K562 (cell line): ENCODE measurements around the gene CPN2. TPM values are rescaled to one million over a fixed set of nuclear protein-coding genes. Genes with fewer than 3 reads are reported as not detected.

Experiments
- ARID3A ChIP-seq: IDR thresholded peaks from 2 replicates; pipeline ENCODE4 v1.6.1; 2012; ENCODE audit warnings: low read depth, low read length, improper control_type of control experiment, borderline replicate concordance
- BHLHE40 ChIP-seq: IDR thresholded peaks from 2 replicates; pipeline ENCODE4 v1.6.1; 2011; ENCODE audit warnings: low read length, improper control_type of control experiment
- BRD9 ChIP-seq: fragments of 450-650 bp; IDR thresholded peaks from 2 replicates; pipeline ENCODE4 v1.6.1; 2018; ENCODE audit warnings: low read depth; ENCODE audit not compliant: partially characterized antibody
- ELK3 ChIP-seq: fragments of 450-650 bp; formaldehyde crosslinking; IDR thresholded peaks from 2 replicates; pipeline ENCODE4 v1.4.0; 2020; ENCODE audit warnings: mild to moderate bottlenecking
- EP300 ChIP-seq: IDR thresholded peaks from 2 replicates; pipeline ENCODE4 v1.6.1; 2012; ENCODE audit warnings: low read length, improper control_type of control experiment
- ESRRB ChIP-seq: fragments of 250-450 bp; sonication (Bioruptor Pico); IDR thresholded peaks from 2 replicates; pipeline ENCODE4 v1.5.0; 2020; ENCODE audit warnings: mild to moderate bottlenecking, moderate library complexity, borderline replicate concordance
- HEY1 ChIP-seq: fragments of 250-450 bp; sonication (Bioruptor Pico); IDR thresholded peaks from 2 replicates; pipeline ENCODE4 v1.5.0; 2020; ENCODE audit warnings: mild to moderate bottlenecking, moderate library complexity, borderline replicate concordance
- KAT7 ChIP-seq: sonication (generic); formaldehyde crosslinking; IDR thresholded peaks from 2 replicates; pipeline ENCODE4 v1.8.0; 2022; ENCODE audit warnings: missing genetic modification reagents, mild to moderate bottlenecking, borderline replicate concordance
- MCM3 ChIP-seq: fragments of 450-650 bp; IDR thresholded peaks from 2 replicates; pipeline ENCODE4 v1.6.1; 2016
- MEIS2 ChIP-seq: fragments of 450-650 bp; IDR thresholded peaks from 2 replicates; pipeline ENCODE4 v1.6.1; 2014; ENCODE audit warnings: mild to moderate bottlenecking; ENCODE audit not compliant: partially characterized antibody
- NCOR1 ChIP-seq: fragments of 450-650 bp; IDR thresholded peaks from 2 replicates; pipeline ENCODE4 v1.6.1; 2016; ENCODE audit warnings: mild to moderate bottlenecking, moderate library complexity
- POLR2G ChIP-seq: fragments of 200-400 bp; formaldehyde crosslinking; IDR thresholded peaks from 2 replicates; pipeline ENCODE4 v1.6.1; 2017; ENCODE audit warnings: low read depth, mild to moderate bottlenecking, antibody characterized with exemption, low read length, moderate library complexity
- ZNF282 ChIP-seq: sonication (generic); formaldehyde crosslinking; IDR thresholded peaks from 2 replicates; pipeline ENCODE4 v1.8.1; 2023; ENCODE audit warnings: missing genetic modification reagents
- ZNF431 ChIP-seq: sonication (generic); formaldehyde crosslinking; IDR thresholded peaks from 2 replicates; pipeline ENCODE4 v1.8.0; 2022; ENCODE audit warnings: mild to moderate bottlenecking, missing genetic modification reagents
- ZNF584 ChIP-seq: fragments of 200-800 bp; sonication (Bioruptor generic); IDR thresholded peaks from 2 replicates; pipeline ENCODE4 v1.6.1; 2016; ENCODE audit warnings: low read depth, mild to moderate bottlenecking, missing genetic modification characterization, missing compliant biosample characterization
- ZNF766 ChIP-seq: fragments of 200-800 bp; sonication (Bioruptor generic); conservative IDR thresholded peaks from 2 replicates; pipeline ENCODE4 v1.6.1; 2016; ENCODE audit warnings: missing genetic modification characterization, missing compliant biosample characterization
- polyA plus RNA-seq, 8 experiments: library from polyadenylated mRNA; depleted of rRNA in 4 of 8; stranded (reverse) in 5 of 8; unstranded in 3 of 8; fragments of >200 nt; fragmentation: Nextera tagmentation in 2 of 8; fragmentation: Illumina TruSeq in 1 of 8; extraction: Ambion mirVana in 2 of 8; extraction: Trizol in 1 of 8; gene quantifications; 2 replicates each; pipeline versions ENCODE4 v1.2.1 to v1.2.3, GENCODE V29; 2011 to 2014; ENCODE audit warnings: inconsistent platforms in 1 of 8, missing spikeins in 1 of 8
- total RNA-seq, 7 experiments: library from RNA; depleted of rRNA in 6 of 7; stranded (reverse); fragments of >200 nt in 6 of 7; fragmentation: Illumina TruSeq in 2 of 7; extraction: Trizol in 2 of 7; gene quantifications; 2 replicates each; pipeline versions ENCODE4 v1.2.1 to v1.2.3, GENCODE V29; 2011 to 2021; ENCODE audit warnings: low replicate concordance in 1 of 7
- TF ChIP-seq, protein P1 (sequence below): fragments of 450-650 bp; IDR thresholded peaks from 2 replicates; pipeline ENCODE4 v1.6.1; 2017; ENCODE audit warnings: antibody characterized with exemption, mild to moderate bottlenecking
- TF ChIP-seq, protein P2 (sequence below): fragments of 450-650 bp; conservative IDR thresholded peaks from 2 replicates; pipeline ENCODE4 v1.6.1; 2016; ENCODE audit warnings: missing genetic modification characterization, low read depth, mild to moderate bottlenecking, control low read depth, missing compliant biosample characterization
- TF ChIP-seq, protein P3 (sequence below): fragments of 450-650 bp; IDR thresholded peaks from one replicate; pipeline ENCODE4 v1.6.1; 2018; ENCODE audit warnings: mild to moderate bottlenecking, moderate library complexity; ENCODE audit not compliant: partially characterized antibody

Gene CPN2
- total and polyA plus RNA-seq, 9 of the 15 experiments (the other 6 are each of a cell fraction or from before 2014, with no cell fraction given), result not detected

- TF ChIP-seq, protein P1, sequence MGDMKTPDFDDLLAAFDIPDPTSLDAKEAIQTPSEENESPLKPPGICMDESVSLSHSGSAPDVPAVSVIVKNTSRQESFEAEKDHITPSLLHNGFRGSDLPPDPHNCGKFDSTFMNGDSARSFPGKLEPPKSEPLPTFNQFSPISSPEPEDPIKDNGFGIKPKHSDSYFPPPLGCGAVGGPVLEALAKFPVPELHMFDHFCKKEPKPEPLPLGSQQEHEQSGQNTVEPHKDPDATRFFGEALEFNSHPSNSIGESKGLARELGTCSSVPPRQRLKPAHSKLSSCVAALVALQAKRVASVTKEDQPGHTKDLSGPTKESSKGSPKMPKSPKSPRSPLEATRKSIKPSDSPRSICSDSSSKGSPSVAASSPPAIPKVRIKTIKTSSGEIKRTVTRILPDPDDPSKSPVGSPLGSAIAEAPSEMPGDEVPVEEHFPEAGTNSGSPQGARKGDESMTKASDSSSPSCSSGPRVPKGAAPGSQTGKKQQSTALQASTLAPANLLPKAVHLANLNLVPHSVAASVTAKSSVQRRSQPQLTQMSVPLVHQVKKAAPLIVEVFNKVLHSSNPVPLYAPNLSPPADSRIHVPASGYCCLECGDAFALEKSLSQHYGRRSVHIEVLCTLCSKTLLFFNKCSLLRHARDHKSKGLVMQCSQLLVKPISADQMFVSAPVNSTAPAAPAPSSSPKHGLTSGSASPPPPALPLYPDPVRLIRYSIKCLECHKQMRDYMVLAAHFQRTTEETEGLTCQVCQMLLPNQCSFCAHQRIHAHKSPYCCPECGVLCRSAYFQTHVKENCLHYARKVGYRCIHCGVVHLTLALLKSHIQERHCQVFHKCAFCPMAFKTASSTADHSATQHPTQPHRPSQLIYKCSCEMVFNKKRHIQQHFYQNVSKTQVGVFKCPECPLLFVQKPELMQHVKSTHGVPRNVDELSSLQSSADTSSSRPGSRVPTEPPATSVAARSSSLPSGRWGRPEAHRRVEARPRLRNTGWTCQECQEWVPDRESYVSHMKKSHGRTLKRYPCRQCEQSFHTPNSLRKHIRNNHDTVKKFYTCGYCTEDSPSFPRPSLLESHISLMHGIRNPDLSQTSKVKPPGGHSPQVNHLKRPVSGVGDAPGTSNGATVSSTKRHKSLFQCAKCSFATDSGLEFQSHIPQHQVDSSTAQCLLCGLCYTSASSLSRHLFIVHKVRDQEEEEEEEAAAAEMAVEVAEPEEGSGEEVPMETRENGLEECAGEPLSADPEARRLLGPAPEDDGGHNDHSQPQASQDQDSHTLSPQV, result no peak
- TF ChIP-seq ZNF584 (CRISPR knock-in tag), result no peak
- TF ChIP-seq ARID3A, result no peak
- TF ChIP-seq, protein P2, sequence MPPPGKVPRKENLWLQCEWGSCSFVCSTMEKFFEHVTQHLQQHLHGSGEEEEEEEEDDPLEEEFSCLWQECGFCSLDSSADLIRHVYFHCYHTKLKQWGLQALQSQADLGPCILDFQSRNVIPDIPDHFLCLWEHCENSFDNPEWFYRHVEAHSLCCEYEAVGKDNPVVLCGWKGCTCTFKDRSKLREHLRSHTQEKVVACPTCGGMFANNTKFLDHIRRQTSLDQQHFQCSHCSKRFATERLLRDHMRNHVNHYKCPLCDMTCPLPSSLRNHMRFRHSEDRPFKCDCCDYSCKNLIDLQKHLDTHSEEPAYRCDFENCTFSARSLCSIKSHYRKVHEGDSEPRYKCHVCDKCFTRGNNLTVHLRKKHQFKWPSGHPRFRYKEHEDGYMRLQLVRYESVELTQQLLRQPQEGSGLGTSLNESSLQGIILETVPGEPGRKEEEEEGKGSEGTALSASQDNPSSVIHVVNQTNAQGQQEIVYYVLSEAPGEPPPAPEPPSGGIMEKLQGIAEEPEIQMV (tag), result no peak
- TF ChIP-seq BRD9, result no peak
- no peak for TF ChIP-seq ESRRB (CRISPR knock-in tag)
- TF ChIP-seq EP300, result peak; percentile 50; the same call in 1 of the 2 replicates
- no peak for TF ChIP-seq KAT7 (CRISPR knock-in tag)
- no peak for TF ChIP-seq ELK3 (CRISPR knock-in tag)
- no peak for TF ChIP-seq POLR2G
- no peak for TF ChIP-seq ZNF282 (CRISPR knock-in tag)
- peak; percentile 39; the same call in 1 of the 2 replicates for TF ChIP-seq NCOR1
- no peak for TF ChIP-seq MCM3
- peak; percentile 92 for TF ChIP-seq MEIS2
- TF ChIP-seq HEY1 (CRISPR knock-in tag), result no peak
- no peak for TF ChIP-seq ZNF431 (CRISPR knock-in tag)
- TF ChIP-seq ZNF766 (CRISPR knock-in tag), result 0 out of 2 replicates have a peak, but pooled peaks have one; percentile 22
- TF ChIP-seq, protein P3, sequence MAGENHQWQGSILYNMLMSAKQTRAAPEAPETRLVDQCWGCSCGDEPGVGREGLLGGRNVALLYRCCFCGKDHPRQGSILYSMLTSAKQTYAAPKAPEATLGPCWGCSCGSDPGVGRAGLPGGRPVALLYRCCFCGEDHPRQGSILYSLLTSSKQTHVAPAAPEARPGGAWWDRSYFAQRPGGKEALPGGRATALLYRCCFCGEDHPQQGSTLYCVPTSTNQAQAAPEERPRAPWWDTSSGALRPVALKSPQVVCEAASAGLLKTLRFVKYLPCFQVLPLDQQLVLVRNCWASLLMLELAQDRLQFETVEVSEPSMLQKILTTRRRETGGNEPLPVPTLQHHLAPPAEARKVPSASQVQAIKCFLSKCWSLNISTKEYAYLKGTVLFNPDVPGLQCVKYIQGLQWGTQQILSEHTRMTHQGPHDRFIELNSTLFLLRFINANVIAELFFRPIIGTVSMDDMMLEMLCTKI, result no peak
- TF ChIP-seq BHLHE40, result peak; percentile 96
Observed at GRCh38 chr3:194312743-194313281, 38.3 kb downstream of the CPN2 start (continued).
